Posterior vena cava (tissue), 2 donors: ENCODE results near the gene SYTL3. TPM values are rescaled to one million over a fixed set of nuclear protein-coding genes. Genes with fewer than 3 reads are reported as not detected.
"Not testable (repeated sequence)": the region's sequence is repeated elsewhere in the genome, so short reads cannot be mapped to it uniquely, and the experiment has no call there.

Source experiments
- DNase-seq: peaks from one replicate; pipeline ENCODE4 v3.0.0-alpha.2; 2020; ENCODE audit warnings: low spot score
- intact Hi-C, 2 donors: fragments of 100-400 bp; cut with DNase I; formaldehyde crosslinking; loops; one replicate each; pipeline versions ENCODE4 v1.14.1 to v1.14.2; 2022 to 2023
- total RNA-seq, 2 donors: library from RNA; stranded (reverse); fragmentation: NEBNext Ultra II Directional; extraction: Animal tissue kit (Norgen Biotek cat#: 25700); gene quantifications; one replicate each; pipeline ENCODE4 v1.2.1, GENCODE V29; 2021
- donor health status: DM: yes; HTN: yes; CAD: no.
- donor health status: DM: yes; HTN: yes; CAD: no.

The SYTL3 gene
- total RNA-seq, 2 donors from 2014 or later = 2.0 to 6.5 TPM

DNA sequence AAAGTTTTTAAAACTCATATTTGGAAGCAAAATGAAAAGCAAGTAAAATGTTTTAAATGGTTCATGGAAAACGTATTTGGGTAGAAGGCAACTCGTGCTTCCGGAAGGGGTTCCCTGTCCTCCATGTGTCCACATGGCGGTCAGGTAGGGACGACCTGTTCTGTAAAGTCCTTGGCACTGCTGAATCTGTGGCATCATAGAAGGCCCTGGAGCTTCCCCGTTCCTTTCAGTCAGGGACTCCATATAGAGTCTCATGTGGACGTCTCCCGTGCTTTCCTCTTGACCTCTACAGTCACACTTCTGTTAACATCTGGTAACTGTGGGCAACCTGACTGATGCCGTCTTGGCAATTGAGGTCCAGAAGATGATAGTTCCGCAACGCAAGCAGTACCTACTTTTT lies 16.7 kb upstream of the SYTL3 start:
- intact Hi-C loops = no loop called here
- DNase-seq = no peak

GRCh38 chr6:158634695-158635426 lies 15.0 kb upstream of the SYTL3 start:
- no peak for DNase-seq
- intact Hi-C loops = no loop called here

- intact Hi-C loops = no loop called here
- no peak for DNase-seq
These were observed 14.3 kb upstream of the SYTL3 start for GRCh38 chr6:158635427-158636073.

DNA sequence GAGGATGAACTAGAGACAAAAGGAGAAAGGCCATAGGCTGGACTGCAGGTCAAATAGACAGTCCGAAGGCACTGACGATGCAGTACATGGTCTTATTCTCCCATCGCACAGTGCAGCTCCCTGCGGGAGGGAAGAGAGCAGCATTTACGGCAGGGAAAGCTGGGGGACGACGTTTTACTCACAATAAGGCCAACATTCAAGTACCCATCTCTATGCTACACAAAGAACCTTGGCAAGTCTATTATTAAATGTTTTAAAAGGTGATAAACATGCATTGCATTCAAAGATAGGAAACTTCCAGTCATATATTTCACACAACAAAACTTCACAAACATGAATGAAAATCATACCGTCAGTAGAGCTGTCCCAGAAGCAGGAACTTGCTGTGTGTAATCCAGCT lies 13.1 kb upstream of the SYTL3 start:
- no peak for DNase-seq
- intact Hi-C loops = no loop called here

DNA sequence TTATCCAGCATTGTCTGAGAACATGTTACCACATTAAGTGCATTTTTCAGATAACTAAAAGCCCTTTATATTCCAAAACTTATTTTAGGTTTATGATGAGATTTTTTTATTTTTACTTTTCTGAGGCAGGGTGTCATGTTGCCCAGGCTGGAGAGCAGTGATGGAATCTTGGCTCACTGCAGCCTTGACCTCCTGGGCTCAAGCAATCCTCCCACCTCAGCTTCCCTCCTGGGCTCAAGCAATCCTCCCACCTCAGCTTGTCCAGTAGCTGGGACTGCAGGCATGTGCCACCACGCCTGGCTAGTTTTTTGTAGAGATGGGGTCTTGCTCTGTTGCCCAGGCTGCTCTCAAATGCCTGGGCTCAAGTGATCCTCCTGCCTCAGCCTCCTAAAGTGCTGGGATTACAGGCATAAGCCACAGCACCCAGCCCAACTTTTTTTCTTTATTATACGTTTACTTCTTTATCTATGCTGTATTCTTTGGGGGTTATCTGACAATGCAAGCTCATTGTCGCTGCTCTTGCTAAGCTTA lies 11.5 kb upstream of the SYTL3 start:
- intact Hi-C loops = no loop called here
- DNase-seq = no peak

GRCh38 chr6:158639056-158639455 lies 10.8 kb upstream of the SYTL3 start:
- no peak for DNase-seq
- intact Hi-C loops = no loop called here

DNA sequence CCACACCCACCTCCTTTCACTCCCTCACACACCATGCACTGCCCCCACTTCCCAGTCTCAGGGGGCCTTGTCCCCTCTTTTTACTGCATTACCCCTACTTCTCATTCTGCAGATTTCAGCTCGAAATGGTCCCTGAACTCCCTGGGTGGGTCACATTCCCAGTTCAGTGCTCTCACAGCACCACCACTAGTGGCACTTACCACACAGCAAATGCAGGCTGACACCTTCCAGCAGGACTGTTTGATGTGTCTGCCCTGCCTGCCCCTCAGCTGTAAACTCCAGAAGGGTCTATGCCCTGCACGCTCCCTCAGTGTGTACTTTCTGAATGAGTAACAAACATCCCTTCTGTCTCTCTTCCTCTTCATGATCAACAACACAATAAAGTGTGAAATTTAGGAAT lies 9.3 kb upstream of the SYTL3 start:
- DNase-seq = no peak
- intact Hi-C loops = no loop called here

GRCh38 chr6:158642097-158642601 lies 7.7 kb upstream of the SYTL3 start:
- intact Hi-C loops = no loop called here
- no peak for DNase-seq

- intact Hi-C loops = no loop called here
These were observed 6.0 kb upstream of the SYTL3 start for GRCh38 chr6:158643836-158644230.

GRCh38 chr6:158644231-158645063 lies 5.4 kb upstream of the SYTL3 start, which contains the start of gene DYNLT1:
DYNLT1 (minus strand) TSS chr6:158644743; CDS start chr6:158644708, 35 bp downstream.
- intact Hi-C loops = no loop called here
- DNase-seq = peak; percentile 98

More at GRCh38 chr6:158643836-158644230, 6.0 kb upstream of the SYTL3 start:
- no peak for DNase-seq

GRCh38 chr6:158645064-158646022 lies 4.5 kb upstream of the SYTL3 start:
- no peak for DNase-seq
- intact Hi-C loops = no loop called here

GRCh38 chr6:158646023-158646910 lies 3.6 kb upstream of the SYTL3 start:
- no peak for DNase-seq
- intact Hi-C loops = no loop called here

DNA sequence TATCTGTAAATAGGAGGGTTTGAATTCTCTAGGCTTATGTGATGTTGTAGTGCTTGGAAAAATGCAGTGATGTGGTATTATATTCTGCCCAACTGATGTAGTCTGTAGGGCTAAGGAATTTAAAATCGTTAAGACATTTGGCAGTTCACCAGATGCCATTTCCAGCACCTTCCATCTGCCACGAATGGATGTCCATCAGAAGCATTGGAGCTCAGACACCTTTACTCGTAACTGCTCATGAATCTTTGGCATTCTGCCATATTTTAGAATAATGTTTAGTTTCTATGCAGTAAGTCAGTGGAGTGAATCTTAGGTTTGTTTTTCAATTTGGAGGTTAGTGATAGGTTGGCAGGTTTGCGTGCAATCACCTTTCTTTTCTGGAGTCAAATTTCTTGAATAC lies 2.4 kb upstream of the SYTL3 start:
- DNase-seq = no peak
- intact Hi-C loops = no loop called here

- intact Hi-C loops = no loop called here
- DNase-seq = no peak
These were observed 1.1 kb upstream of the SYTL3 start for GRCh38 chr6:158648682-158649131.

DNA sequence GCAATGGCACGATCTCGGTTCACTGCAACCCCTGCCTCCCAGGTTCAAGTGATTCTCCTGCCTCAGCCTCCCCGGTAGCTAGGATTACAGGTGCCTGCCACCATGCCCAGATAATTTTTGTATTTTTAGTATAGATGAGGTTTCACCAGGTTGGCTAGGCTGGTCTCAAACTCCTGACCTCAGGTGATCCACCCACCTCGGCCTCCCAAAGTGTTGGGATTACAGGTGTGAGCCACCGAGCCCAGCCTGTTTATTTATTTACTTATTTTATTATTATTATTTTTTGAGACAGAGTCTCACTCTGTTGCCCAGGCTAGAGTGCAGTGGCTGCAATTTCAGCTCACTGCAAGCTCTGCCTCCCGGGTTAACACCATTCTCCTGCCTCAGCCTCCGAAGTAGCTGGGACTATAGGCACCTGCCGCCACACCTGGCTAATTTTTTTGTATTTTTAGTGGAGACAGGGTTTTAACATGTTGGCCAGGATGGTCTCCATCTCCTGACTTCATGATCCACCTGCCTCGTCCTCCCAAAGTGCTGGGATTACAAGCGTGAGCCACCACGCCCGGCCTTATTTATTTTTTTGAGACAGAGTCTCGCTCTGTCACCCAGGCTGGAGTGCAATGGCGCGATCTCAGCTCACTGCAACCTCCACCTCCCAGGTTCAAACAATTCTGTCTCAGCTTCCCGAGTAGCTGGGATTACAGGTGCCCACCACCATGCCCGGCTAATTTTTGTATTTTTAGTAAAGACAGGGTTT lies 2.3 kb downstream of the SYTL3 start:
- intact Hi-C loops, DNase-seq: not testable (repeated sequence)

DNA sequence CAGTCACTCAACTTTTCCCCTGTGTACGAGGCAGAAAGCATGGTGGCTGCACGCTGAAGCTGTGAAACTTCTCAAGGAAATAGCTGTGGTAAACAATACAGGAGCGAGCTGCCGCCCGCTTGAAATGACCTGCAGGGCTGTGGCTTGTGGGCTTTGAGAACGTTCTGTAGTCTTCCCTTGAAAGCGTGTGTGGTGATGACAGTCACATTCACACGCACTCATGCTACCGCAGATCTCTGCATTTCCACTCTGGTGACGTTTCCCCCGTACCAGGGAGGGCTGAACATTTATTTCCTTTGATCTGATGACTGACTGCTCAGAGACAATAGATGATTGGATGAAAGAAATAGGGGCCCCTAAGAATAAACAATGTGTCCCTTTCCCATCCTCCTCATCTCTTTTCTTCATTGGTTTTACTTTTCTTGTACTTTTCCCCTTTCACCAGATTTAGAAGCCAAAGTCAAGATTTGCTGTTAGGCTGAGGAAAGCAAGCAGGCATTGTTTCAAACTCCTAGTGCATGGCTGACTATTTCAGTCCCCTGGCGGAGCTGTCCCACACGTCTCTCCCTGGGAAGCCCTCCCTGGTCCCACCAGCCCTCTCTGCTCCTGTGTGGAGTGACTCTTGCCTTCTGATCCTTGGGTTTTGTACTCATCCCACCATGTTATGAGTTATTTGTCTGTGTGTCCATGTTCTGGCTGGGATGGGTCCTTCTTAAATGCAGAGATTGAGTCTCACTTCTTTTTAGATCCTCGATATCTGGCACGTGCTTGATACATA lies 3.9 kb downstream of the SYTL3 start:
- DNase-seq = no peak
- intact Hi-C loops = no loop called here
